ENCODE results near the gene MGLL.
"Not testable (repeated sequence)": the region's sequence is repeated elsewhere in the genome, so short reads cannot be mapped to it uniquely, and the experiment has no call there.

Gene MGLL

GRCh38 chr3:127719369-127719768 lies 102.9 kb downstream of the MGLL start:
- no peak for DNase-seq

GRCh38 chr3:127718916-127719290 lies 103.4 kb downstream of the MGLL start:
- DNase-seq: no peak

- no peak for DNase-seq
These were observed 103.9 kb downstream of the MGLL start for GRCh38 chr3:127718245-127718915.

GRCh38 chr3:127717357-127718244 lies 104.7 kb downstream of the MGLL start:
- DNase-seq: no peak

GRCh38 chr3:127716384-127716783 lies 105.9 kb downstream of the MGLL start:
- no peak for DNase-seq

- no peak for DNase-seq
These were observed 106.8 kb downstream of the MGLL start for GRCh38 chr3:127715532-127715931.

GRCh38 chr3:127714866-127715265 lies 107.4 kb downstream of the MGLL start:
- DNase-seq: no peak

GRCh38 chr3:127714125-127714571 lies 108.2 kb downstream of the MGLL start:
- no peak for DNase-seq

GRCh38 chr3:127712881-127713771 lies 109.2 kb downstream of the MGLL start:
- no peak for DNase-seq

- DNase-seq: no peak
These were observed 109.9 kb downstream of the MGLL start for GRCh38 chr3:127712461-127712860.

- no peak for DNase-seq
These were observed 110.4 kb downstream of the MGLL start for GRCh38 chr3:127711896-127712295.

- no peak for DNase-seq
These were observed 111.2 kb downstream of the MGLL start for GRCh38 chr3:127711021-127711695.

GRCh38 chr3:127710155-127710941 lies 112.0 kb downstream of the MGLL start:
- no peak for DNase-seq

- DNase-seq: no peak
These were observed 112.8 kb downstream of the MGLL start for GRCh38 chr3:127709320-127710060.

- no peak for DNase-seq
These were observed 113.5 kb downstream of the MGLL start for GRCh38 chr3:127708837-127709236.

- no peak for DNase-seq
These were observed 114.4 kb downstream of the MGLL start for GRCh38 chr3:127707851-127708411.

GRCh38 chr3:127706785-127707351 lies 115.4 kb downstream of the MGLL start:
- DNase-seq: no peak

- DNase-seq: no peak
These were observed 116.0 kb downstream of the MGLL start for GRCh38 chr3:127706312-127706711.

- DNase-seq: not testable (repeated sequence)
These were observed 117.5 kb downstream of the MGLL start for GRCh38 chr3:127704840-127705239.

GRCh38 chr3:127702151-127702578 lies 120.2 kb downstream of the MGLL start:
- no peak for DNase-seq

All from activated naive CD4-positive, alpha-beta T cell treated with Interleukin-2 at 50 U/mL for 16 hours (primary cell).